Mucosa of stomach (tissue), 1 donor: Measurements from ENCODE around the gene IFFO2.
A peak's percentile ranks its signal among the peaks of the same experiment; 100 is the strongest.
"Not testable (repeated sequence)": the region's sequence is repeated elsewhere in the genome, so short reads cannot be mapped to it uniquely, and the experiment has no call there.

ENCODE experiments used
- H3K27me3 ChIP-seq: one replicate; pipeline ENCODE4 v1.7.0; 2013; ENCODE audit warnings: mild to moderate bottlenecking, low read length; ENCODE audit not compliant: control insufficient read depth, insufficient read depth
- H3K36me3 ChIP-seq: one replicate; pipeline ENCODE4 v1.7.0; 2013; ENCODE audit warnings: low read length; ENCODE audit not compliant: control insufficient read depth, insufficient read depth
- H3K4me1 ChIP-seq: one replicate; pipeline ENCODE4 v1.7.0; 2013; ENCODE audit warnings: mild to moderate bottlenecking, low read length; ENCODE audit not compliant: control insufficient read depth, insufficient read depth
- H3K4me3 ChIP-seq: one replicate; pipeline ENCODE4 v1.7.0; 2013; ENCODE audit warnings: low read length
- H3K9ac ChIP-seq: one replicate; pipeline ENCODE4 v1.7.0; 2013; ENCODE audit warnings: mild to moderate bottlenecking, low read length, moderate library complexity
- H3K9me3 ChIP-seq: one replicate; pipeline ENCODE4 v1.7.0; 2013; ENCODE audit warnings: mild to moderate bottlenecking, low read length, moderate library complexity; ENCODE audit not compliant: control insufficient read depth
- donor health status: Pancreatic carcinoma.

Gene IFFO2

DNA sequence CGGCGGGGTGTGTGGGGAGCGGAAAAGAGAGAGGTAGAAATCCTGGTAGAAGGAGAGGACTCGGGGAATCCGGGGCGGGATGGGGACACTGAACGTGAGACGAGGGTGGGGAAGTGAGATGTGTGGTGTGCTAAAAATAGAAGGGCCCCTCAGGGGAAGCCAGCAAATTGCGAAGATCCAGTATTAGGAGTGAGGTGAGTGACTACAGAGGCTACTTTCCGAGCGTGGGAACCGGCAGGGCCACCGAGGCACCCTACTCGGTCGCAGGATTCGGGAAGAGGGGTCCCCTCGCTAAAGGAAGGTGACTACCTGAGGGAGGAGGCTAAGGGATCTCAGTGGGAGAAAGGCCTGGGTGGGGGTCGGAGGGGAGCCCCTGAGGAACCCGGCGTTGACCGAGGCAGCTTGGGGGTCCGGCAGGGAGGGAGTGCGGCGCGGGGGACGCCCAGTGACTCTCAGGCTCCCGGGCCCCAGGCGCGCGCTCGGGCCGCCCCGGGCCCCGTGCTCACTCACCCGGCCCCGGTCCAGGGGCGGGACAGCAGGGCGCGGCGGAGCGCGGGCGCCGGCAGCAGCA lies 54.4 kb downstream of the IFFO2 start:
- H3K9ac ChIP-seq, result peak overlapping the region; percentile 83
- no peaks in the 10 kb centered on the region for H3K27me3 ChIP-seq
- no peaks in the 10 kb centered on the region for H3K9me3 ChIP-seq
- peaks cover 16% of the 10 kb centered on the region for H3K4me1 ChIP-seq
- H3K4me3 ChIP-seq, result peak overlapping the region; percentile 60
- H3K36me3 ChIP-seq, result no peaks in the 10 kb centered on the region

DNA sequence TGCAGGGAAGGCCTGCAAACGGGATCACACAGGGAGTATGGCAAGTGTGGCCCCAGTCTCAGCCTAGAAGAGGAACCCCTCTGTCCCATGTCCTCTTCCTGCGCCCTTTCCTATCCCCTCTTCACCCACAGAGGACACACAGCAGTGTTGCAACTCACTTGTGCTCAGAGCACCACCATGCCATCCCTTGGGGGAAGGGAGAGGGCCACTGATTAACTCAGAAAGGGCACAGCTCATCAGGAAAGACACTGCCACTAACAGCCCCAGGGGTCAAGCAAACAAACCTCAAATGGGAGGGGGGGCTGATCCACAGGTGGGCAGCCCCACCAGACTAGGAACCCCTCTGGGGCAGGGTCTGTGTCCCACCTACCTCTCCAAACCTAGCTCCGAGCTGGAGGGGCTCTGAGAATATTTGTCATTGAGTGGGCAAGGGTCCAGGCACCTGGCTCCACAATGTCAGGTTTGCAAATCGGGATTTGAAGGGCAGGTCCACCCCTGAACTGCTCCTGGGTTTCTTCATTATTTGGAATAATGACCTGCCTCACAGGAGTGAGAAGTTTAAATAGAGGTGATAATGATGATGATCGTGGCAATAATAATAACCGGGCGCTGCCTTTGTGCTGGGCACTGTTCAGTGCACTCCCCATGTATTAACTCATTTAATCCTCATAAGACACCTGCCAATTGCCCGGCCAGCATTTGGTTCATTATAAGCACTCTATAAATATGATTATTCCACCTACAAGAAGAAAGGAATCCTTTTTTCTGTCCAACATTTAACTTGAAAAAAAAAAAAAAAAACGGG lies 55.1 kb downstream of the IFFO2 start:
- no peaks in the 10 kb centered on the region for H3K9me3 ChIP-seq
- H3K36me3 ChIP-seq, result no peaks in the 10 kb centered on the region
- H3K4me3 ChIP-seq, result no peak overlapping the region
- H3K27me3 ChIP-seq, result no peaks in the 10 kb centered on the region
- peaks cover 21% of the 10 kb centered on the region for H3K4me1 ChIP-seq
- H3K9ac ChIP-seq, result peak overlapping the region; percentile 83

DNA sequence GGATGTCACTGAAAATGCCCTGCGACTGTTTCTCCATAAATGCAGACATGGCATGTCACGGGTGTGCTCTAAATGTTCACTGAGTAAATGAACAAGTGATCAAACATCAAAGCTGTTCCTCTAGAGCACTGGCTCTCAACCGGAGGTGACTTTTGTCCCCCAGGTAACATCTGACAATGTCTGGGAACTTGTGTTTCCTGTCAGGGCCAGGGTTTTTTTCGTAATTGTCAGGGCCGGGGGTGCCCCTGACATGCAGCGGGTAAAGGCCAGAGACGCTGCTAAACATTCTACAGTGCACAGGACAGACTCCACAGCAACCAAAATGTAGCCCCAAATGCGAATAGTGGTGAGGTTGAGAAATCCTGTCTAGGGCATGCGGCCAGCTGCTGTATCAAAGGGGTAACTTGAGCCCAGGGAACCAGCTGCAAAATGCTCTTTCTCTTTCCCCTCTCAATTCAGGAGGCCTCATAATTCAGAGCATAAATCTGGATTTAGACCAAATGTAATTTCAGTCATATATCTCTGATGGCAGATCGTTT lies 56.1 kb downstream of the IFFO2 start:
- H3K27me3 ChIP-seq, result no peaks in the 10 kb centered on the region
- no peak overlapping the region for H3K4me3 ChIP-seq
- H3K36me3 ChIP-seq, result no peaks in the 10 kb centered on the region
- no peak overlapping the region for H3K9ac ChIP-seq
- H3K9me3 ChIP-seq, result no peaks in the 10 kb centered on the region
- peaks cover 24% of the 10 kb centered on the region for H3K4me1 ChIP-seq

DNA sequence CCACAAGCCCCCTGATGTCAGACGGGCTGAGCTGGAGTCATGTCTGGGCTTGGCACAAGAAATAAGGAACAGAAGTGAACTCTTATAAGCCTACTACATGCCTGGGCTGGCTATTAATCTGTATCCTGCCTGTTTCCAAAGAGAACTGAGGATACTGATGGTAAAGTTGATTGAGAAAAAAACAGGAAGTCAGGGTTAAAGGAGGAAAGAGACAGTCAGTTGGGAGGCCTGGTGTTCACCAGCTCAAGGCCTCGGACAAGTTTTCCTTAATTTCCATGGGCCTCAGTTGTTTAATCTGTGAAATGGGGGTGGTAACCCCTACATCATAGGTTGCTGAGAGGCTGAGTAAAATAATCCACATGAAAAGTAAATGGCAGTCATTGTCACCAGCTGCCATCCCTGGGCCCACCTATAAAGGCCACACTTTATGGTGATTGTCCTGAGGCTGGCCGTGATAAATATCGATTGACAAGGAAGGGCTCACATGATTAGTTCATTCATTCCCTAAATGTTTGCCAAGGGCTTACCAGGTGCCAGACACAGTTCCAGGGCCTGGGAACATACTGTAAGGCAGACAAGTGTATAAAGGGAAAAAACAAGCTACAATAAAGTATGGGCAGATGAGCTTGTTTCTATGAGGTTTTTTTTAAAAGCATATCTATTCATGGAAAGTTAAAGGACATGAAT lies 57.0 kb downstream of the IFFO2 start:
- Histone ChIP-seq H3K9ac (no peak overlapping the region), H3K4me3 (no peak overlapping the region), H3K4me1 (peaks cover 27% of the 10 kb centered on the region), H3K36me3 (no peaks in the 10 kb centered on the region), H3K27me3 (no peaks in the 10 kb centered on the region), H3K9me3 (no peaks in the 10 kb centered on the region)

DNA sequence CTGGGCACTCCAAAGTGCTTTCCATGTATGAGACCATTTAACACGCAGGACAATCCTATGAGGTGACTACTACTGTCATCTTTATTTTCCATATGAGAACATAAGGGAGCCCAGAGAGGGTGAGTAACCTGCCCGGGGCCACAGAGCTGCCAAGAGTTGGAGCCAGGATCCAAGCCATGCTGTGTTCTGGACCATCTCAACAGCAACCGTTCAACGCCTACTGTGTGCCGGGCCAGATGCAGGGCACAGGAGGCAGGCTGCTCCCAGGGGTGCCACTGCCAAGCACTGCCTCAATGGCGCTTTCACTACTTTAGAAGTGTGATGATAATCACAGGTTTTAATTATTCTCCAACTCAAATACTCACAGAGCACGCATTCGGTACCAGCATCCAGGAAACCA lies 57.9 kb downstream of the IFFO2 start:
- no peaks in the 10 kb centered on the region for H3K36me3 ChIP-seq
- H3K9ac ChIP-seq, result no peak overlapping the region
- no peak overlapping the region for H3K4me3 ChIP-seq
- H3K9me3 ChIP-seq, result no peaks in the 10 kb centered on the region
- H3K27me3 ChIP-seq, result no peaks in the 10 kb centered on the region
- H3K4me1 ChIP-seq, result peaks cover 28% of the 10 kb centered on the region

DNA sequence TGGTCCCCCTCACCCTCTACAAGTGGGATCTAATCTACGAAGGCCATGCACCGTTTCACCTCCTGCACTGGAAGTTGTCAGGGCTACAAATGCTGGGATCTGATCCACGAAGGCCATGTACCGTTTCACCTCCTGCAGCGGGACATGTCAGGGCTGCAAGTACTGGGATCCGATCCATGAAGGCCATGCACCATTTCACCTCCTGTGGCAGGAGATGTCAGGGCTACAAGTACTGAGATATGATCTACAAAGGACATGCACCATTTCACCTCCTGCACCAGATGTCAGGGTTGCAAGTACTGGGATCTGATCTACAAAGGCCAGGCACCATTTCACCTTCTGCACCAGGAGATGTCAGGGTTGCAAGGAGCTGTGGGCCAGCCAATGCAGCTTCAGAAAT lies 61.2 kb downstream of the IFFO2 start:
- Histone ChIP-seq H3K4me3 (no peak overlapping the region), H3K4me1 (peaks cover 13% of the 10 kb centered on the region), H3K9me3 (no peaks in the 10 kb centered on the region), H3K36me3 (no peaks in the 10 kb centered on the region), H3K9ac (no peak overlapping the region), H3K27me3 (no peaks in the 10 kb centered on the region)

DNA sequence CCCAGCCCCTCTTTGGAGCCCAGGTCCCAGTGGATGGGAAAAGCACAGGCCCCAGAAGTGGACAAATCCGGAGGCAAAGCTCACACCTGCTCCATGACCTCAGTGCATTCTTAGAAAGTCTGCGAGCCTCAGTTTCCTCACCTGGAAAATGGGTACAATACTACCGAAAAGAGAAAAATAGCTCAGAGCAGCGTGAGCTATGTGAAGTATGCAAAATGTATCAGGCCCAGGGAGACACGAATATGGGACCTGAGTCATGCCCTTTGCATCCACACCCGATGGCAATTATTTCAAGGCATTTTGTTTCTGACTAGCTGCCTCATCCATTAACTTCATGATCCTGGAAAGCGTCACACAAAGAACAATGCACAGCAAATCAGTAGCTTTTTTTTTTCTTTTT lies 63.4 kb downstream of the IFFO2 start:
- no peak overlapping the region for H3K9ac ChIP-seq
- H3K9me3 ChIP-seq, result no peaks in the 10 kb centered on the region
- no peak overlapping the region for H3K4me3 ChIP-seq
- peaks cover 13% of the 10 kb centered on the region for H3K4me1 ChIP-seq
- H3K36me3 ChIP-seq, result no peaks in the 10 kb centered on the region
- H3K27me3 ChIP-seq, result no peaks in the 10 kb centered on the region

DNA sequence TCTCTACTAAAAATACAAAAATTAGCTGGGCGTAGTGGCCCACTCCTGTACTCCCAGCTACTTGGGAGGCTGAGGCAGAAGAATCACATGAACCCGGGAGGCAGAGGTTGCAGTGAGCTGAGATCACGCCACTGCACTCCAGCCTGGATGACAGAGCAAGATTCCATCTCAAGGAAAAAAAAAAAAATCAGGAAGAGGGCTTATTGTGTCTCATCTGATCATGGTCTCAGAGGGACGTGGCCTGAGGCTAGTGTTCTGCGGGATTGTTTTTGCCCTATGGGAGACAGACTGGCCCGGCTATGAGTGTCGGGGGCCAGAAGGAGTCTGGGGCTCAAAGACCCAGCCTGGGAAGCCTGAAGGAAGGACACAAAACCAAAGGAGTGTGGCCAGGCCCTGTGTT lies 64.6 kb downstream of the IFFO2 start:
- H3K36me3 ChIP-seq, H3K4me3 ChIP-seq: not testable (repeated sequence)

DNA sequence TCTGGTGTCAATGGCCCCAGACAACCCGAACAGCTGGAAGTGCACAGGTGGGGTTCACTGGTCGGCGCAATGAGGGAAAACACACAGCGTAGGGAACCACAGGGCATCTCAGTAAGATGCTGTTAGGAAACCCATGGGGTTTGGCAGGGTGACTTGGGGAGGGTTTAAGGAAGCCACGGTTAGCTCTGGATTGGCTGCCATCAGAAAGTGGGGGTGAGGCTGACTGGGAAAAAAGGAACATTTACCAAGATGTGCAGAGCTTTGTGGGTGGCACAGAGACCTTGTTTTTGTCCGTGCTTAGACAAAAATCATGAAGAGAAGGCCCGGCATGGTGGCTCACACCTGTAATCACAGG lies 65.1 kb downstream of the IFFO2 start:
- no peaks in the 10 kb centered on the region for H3K9me3 ChIP-seq
- no peak overlapping the region for H3K9ac ChIP-seq
- no peaks in the 10 kb centered on the region for H3K27me3 ChIP-seq
- H3K36me3 ChIP-seq, result no peaks in the 10 kb centered on the region
- no peak overlapping the region for H3K4me3 ChIP-seq
- H3K4me1 ChIP-seq, result peaks cover 8% of the 10 kb centered on the region

More for the DNA sequence above, 64.6 kb downstream of the IFFO2 start:
- not testable (repeated sequence) for H3K27me3 ChIP-seq, H3K9ac ChIP-seq, H3K9me3 ChIP-seq
- H3K4me1 ChIP-seq, result peaks cover 12% of the 10 kb centered on the region

DNA sequence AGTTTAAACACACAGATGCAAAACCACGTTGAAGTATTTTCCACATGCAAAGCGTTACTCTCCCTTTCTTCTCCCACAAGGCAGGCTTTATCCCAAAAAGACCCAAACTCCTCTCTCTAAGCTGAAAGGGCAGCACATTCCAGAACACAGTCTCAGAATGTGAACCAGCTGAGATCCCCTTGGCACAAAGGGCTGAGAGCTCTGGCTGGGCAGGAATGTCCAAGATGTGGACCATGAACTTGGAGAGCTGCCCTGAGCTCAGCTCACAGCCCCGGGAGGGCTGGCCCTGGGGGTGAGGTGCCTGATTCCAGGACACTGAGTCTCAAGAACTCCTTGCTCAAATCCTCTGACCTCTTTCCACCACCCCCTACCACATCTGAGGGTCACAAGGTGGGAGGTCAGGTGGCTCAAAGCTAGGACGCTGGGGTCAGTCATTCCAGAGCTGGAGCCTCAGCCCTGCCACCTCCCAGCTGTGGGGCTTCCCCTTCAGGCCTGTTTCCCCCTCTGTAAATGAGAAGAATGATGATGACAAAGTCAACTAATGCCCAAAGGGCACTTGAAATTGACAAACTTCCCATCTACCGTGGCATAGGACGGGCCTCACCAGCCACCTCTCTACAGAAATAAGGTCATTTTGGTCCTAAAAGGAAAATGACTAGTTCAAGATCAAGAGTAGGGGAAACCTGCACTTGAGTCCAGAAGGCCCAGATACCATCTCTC lies 65.6 kb downstream of the IFFO2 start:
- Histone ChIP-seq H3K36me3 (no peaks in the 10 kb centered on the region), H3K4me3 (no peak overlapping the region), H3K9me3 (no peaks in the 10 kb centered on the region), H3K4me1 (peaks cover 5% of the 10 kb centered on the region), H3K27me3 (no peaks in the 10 kb centered on the region), H3K9ac (no peak overlapping the region)

DNA sequence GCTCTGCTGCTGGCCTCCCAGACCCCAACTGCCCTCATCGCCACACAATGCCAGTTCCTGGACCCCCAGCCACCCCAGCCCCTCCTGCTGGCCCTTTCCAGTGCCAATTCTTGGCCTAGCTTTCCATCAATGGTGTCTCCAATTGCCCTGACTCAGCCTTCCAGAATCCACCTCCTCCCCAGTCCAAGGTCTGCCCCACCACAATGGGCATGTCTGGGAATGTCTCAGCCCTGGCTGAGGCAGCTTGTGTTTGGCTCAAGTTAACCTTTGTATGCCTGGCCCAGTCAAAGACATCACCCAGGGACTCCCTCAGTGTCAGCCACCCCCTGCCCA lies 70.5 kb downstream of the IFFO2 start:
- Histone ChIP-seq H3K27me3 (no peaks in the 10 kb centered on the region), H3K36me3 (no peaks in the 10 kb centered on the region), H3K9me3 (no peaks in the 10 kb centered on the region), H3K4me1 (no peaks in the 10 kb centered on the region), H3K9ac (no peak overlapping the region), H3K4me3 (no peak overlapping the region)
